Lower leg skin (tissue), 3 donors: ENCODE measurements around the gene RAB27B.

Source experiments
- POLR2A ChIP-seq, 2 donors: fragments of 450-650 bp; IDR thresholded peaks; one replicate each; pipeline ENCODE4 v1.6.1; 2016 to 2017; ENCODE audit warnings: antibody characterized with exemption in 2 of 2, mild to moderate bottlenecking in 1 of 2, moderate library complexity in 1 of 2
- TF ChIP-seq, protein P1 (sequence below), 3 donors: fragments of 450-650 bp; IDR thresholded peaks; one replicate each; pipeline ENCODE4 v1.5.1; 2016; ENCODE audit warnings: antibody characterized with exemption in 3 of 3, mild to moderate bottlenecking in 3 of 3, moderate library complexity in 2 of 3

DNA sequence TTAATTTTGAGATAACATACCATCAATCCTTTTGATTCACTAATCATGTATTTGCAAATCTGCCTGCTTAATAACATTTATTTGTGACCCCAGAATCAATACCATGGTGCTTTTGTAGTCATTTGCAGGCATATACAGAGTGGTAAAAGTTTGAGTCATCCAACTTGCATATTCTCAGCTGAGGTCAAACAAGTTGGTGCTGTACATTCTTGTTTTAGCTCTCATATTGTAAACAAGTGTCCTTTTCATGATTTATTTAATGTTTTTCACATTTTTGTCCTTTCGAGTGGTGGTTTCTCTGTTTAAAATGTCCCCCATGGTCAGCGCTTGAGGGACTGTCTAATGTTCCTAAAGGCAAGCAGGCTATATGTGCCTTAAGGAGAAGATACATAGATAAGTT is 17.5 kb downstream of the RAB27B start:
- TF ChIP-seq, protein P1, sequence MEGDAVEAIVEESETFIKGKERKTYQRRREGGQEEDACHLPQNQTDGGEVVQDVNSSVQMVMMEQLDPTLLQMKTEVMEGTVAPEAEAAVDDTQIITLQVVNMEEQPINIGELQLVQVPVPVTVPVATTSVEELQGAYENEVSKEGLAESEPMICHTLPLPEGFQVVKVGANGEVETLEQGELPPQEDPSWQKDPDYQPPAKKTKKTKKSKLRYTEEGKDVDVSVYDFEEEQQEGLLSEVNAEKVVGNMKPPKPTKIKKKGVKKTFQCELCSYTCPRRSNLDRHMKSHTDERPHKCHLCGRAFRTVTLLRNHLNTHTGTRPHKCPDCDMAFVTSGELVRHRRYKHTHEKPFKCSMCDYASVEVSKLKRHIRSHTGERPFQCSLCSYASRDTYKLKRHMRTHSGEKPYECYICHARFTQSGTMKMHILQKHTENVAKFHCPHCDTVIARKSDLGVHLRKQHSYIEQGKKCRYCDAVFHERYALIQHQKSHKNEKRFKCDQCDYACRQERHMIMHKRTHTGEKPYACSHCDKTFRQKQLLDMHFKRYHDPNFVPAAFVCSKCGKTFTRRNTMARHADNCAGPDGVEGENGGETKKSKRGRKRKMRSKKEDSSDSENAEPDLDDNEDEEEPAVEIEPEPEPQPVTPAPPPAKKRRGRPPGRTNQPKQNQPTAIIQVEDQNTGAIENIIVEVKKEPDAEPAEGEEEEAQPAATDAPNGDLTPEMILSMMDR (IDR thresholded peaks at IDR 0.05): no peak
- TF ChIP-seq POLR2A (IDR thresholded peaks at IDR 0.05): no peak
